ENCODE measurements around the gene ZNF326.
"Not testable (repeated sequence)": the region's sequence is repeated elsewhere in the genome, so short reads cannot be mapped to it uniquely, and the experiment has no call there.

Gene ZNF326

GRCh38 chr1:89996450-89997110, 1.7 kb downstream of the ZNF326 start:
- DNase-seq (ENCODE audit: low read depth in 2 of 2, low spot score in 1 of 2): no peak

GRCh38 chr1:89997152-89997551, 2.2 kb downstream of the ZNF326 start:
- not testable (repeated sequence) for DNase-seq (ENCODE audit: low read depth in 2 of 2, low spot score in 1 of 2)

GRCh38 chr1:89998306-89998705, 3.4 kb downstream of the ZNF326 start:
- no peak for DNase-seq (ENCODE audit: low read depth in 2 of 2, low spot score in 1 of 2)

- DNase-seq (ENCODE audit: low read depth in 2 of 2, low spot score in 1 of 2): no peak
Measured at GRCh38 chr1:89999208-89999607, 4.3 kb downstream of the ZNF326 start.

- DNase-seq (ENCODE audit: low read depth in 2 of 2, low spot score in 1 of 2): no peak
Measured at GRCh38 chr1:89999628-90000027, 4.7 kb downstream of the ZNF326 start.

- no peak for DNase-seq (ENCODE audit: low read depth in 2 of 2, low spot score in 1 of 2)
Measured at GRCh38 chr1:90000934-90001676, 6.2 kb downstream of the ZNF326 start.

- no peak for DNase-seq (ENCODE audit: low read depth in 2 of 2, low spot score in 1 of 2)
Measured at GRCh38 chr1:90007979-90008404, 13.1 kb downstream of the ZNF326 start.

GRCh38 chr1:90012300-90012699, 17.4 kb downstream of the ZNF326 start:
- no peak for DNase-seq (ENCODE audit: low read depth in 2 of 2, low spot score in 1 of 2)

- DNase-seq (ENCODE audit: low read depth in 2 of 2, low spot score in 1 of 2): no peak
Measured at GRCh38 chr1:90023691-90024090, 28.8 kb downstream of the ZNF326 start.

GRCh38 chr1:90027281-90027680, 32.4 kb downstream of the ZNF326 start:
- DNase-seq (ENCODE audit: low read depth in 2 of 2, low spot score in 1 of 2): no peak

- DNase-seq (ENCODE audit: low read depth in 2 of 2, low spot score in 1 of 2): no peak
Measured at GRCh38 chr1:90039652-90040051, 44.7 kb downstream of the ZNF326 start.

- DNase-seq (ENCODE audit: low read depth in 2 of 2, low spot score in 1 of 2): no peak
Measured at GRCh38 chr1:90043586-90043985, 48.7 kb downstream of the ZNF326 start.

- DNase-seq (ENCODE audit: low read depth in 2 of 2, low spot score in 1 of 2): no peak
Measured at GRCh38 chr1:90044346-90044745, 49.4 kb downstream of the ZNF326 start.

- no peak for DNase-seq (ENCODE audit: low read depth in 2 of 2, low spot score in 1 of 2)
Measured at GRCh38 chr1:90045853-90046563, 51.1 kb downstream of the ZNF326 start.

GRCh38 chr1:90046635-90047034, 51.7 kb downstream of the ZNF326 start:
- no peak for DNase-seq (ENCODE audit: low read depth in 2 of 2, low spot score in 1 of 2)

- DNase-seq (ENCODE audit: low read depth in 2 of 2, low spot score in 1 of 2): no peak
Measured at GRCh38 chr1:90048043-90048442, 53.1 kb downstream of the ZNF326 start.

- not testable (repeated sequence) for DNase-seq (ENCODE audit: low read depth in 2 of 2, low spot score in 1 of 2)
Measured at GRCh38 chr1:90062700-90063643, 68.1 kb downstream of the ZNF326 start.

GRCh38 chr1:90064109-90064508, 69.2 kb downstream of the ZNF326 start:
- not testable (repeated sequence) for DNase-seq (ENCODE audit: low read depth in 2 of 2, low spot score in 1 of 2)

- DNase-seq (ENCODE audit: low read depth in 2 of 2, low spot score in 1 of 2): no peak
Measured at GRCh38 chr1:90067194-90067931, 72.5 kb downstream of the ZNF326 start.

GRCh38 chr1:90068611-90069280, 73.8 kb downstream of the ZNF326 start:
- DNase-seq (ENCODE audit: low read depth in 2 of 2, low spot score in 1 of 2): no peak
